ENCODE results near the gene EVI2A. TPM values are rescaled to one million over a fixed set of nuclear protein-coding genes. Genes with fewer than 3 reads are reported as not detected.

EVI2A gene
- total and polyA plus RNA-seq, 9 of the 15 experiments (the other 6 are each of a cell fraction or from before 2014, with no cell fraction given), result 0.06 to 0.37 (median 0.15) TPM; not detected in 3

GRCh38 chr17:31269036-31269577 is 52.3 kb downstream of the EVI2A start:
- no peak overlapping the region for H2AFZ ChIP-seq (ENCODE audit: low read depth, low read length)
- FAIRE-seq (no peak), DNase-seq (ENCODE audit: extremely low read depth in 1 of 4, low spot score in 3 of 4) (no peak), ATAC-seq (no peak)
- H3K9me1 ChIP-seq (ENCODE audit: control insufficient read depth, insufficient read depth, low read length), result no peaks in the 10 kb centered on the region
- ChIA-PET POLR2A (interaction anchor here (0.8 kb wide), 1 partner anchor 16 kb away, joined by 3 read pairs; no protein-coding TSS in a partner anchor), CTCF (ENCODE audit: low intra/inter-chr PET ratio) (no interaction called here)
- WGBS (ENCODE audit: insufficient coverage, low coverage, missing lambda C conversion rate), result 96% methylated on average over 2 of the region's 2 CpGs
- H3K4me2 ChIP-seq (ENCODE audit: insufficient read depth, low read length), result no peak overlapping the region
- no peaks in the 10 kb centered on the region for H3K27me3 ChIP-seq (ENCODE audit: control insufficient read depth in 2 of 2, insufficient read depth in 2 of 2, low read length in 2 of 2)
- no peaks in the 10 kb centered on the region for H3K79me2 ChIP-seq (ENCODE audit: control insufficient read depth, insufficient read depth, low read length)
- H4K20me1 ChIP-seq (replicated peaks; ENCODE audit: control insufficient read depth, insufficient read depth, low read length), result no peaks in the 10 kb centered on the region
- intact Hi-C loops (cut with micrococcal nuclease), result loop anchor here (5.0 kb wide), 1 partner anchor 103 kb away; no protein-coding TSS in a partner anchor
- peaks cover 32% of the 10 kb centered on the region; the same call in 1 of the 3 replicates for H3K36me3 ChIP-seq (ENCODE audit: control insufficient read depth, insufficient read depth, low read length)
- no peak overlapping the region for H3K4me3 ChIP-seq
- in situ Hi-C loops (cut with MboI), result no loop called here
- H3K4me1 ChIP-seq (replicated peaks in 1 of 2; ENCODE audit: control insufficient read depth in 2 of 2, insufficient read depth in 2 of 2, low read length in 2 of 2), result no peaks in the 10 kb centered on the region; a peak in 1 of 5 replicates
- no TSS peak for BruUV-seq (replicated peaks)
- H3K27ac ChIP-seq (ENCODE audit: extremely low read depth, low read depth, low read length), result no peak overlapping the region
- H3K9ac ChIP-seq (ENCODE audit: insufficient read depth in 1 of 2, low read depth in 2 of 2, low read length in 2 of 2), result no peak overlapping the region
- TF ChIP-seq DIDO1 (tag; IDR thresholded peaks at IDR 0.05; ENCODE audit: low read depth) (no peak), ARID4B (CRISPR knock-in tag; IDR thresholded peaks at IDR 0.05) (no peak), HMG20A (CRISPR knock-in tag; conservative IDR thresholded peaks at IDR 0.05) (no peak), GTF2E2 (tag; IDR thresholded peaks at IDR 0.05) (no peak)
- no peaks in the 10 kb centered on the region for H3K9me3 ChIP-seq (replicated peaks; ENCODE audit: control insufficient read depth, insufficient read depth, low read depth, low read length)

Other genes with a start within 250 kb of the EVI2A start
- 13.4 and 16.7 TPM in 2 replicates for gene NF1, start 226.6 kb downstream of the EVI2A start, total RNA-seq (2014; rRNA removed)
- 26.3 TPM in 2 replicates for gene NF1, start 226.6 kb downstream of the EVI2A start, total RNA-seq (2014; rRNA removed; fragmentation: Illumina TruSeq; extraction: Trizol)
- gene NF1, start 226.6 kb downstream of the EVI2A start, total RNA-seq (2015; rRNA removed; fragmentation: Illumina TruSeq; extraction: Trizol), result 24.3 and 24.6 TPM in 2 replicates
- gene NF1, start 226.6 kb downstream of the EVI2A start, total RNA-seq (2021), result 36.5 and 41.9 TPM in 2 replicates
- 16.7 and 29.3 TPM in 2 replicates for gene NF1, start 226.6 kb downstream of the EVI2A start, polyA plus RNA-seq (2011; rRNA removed)
- gene NF1, start 226.6 kb downstream of the EVI2A start, polyA plus RNA-seq (2014; fragmentation: Illumina TruSeq; extraction: Trizol), result 23.9 and 30.8 TPM in 2 replicates
- gene NF1, start 226.6 kb downstream of the EVI2A start, polyA plus RNA-seq (2014; fragmentation: Nextera tagmentation; extraction: Ambion mirVana), result 1 to 10 TPM; 3.4 to 7.5 TPM
- gene NF1, start 226.6 kb downstream of the EVI2A start, polyA plus RNA-seq (2014; rRNA removed), result 14.0 and 15.4 TPM in 2 replicates
- not detected in 2 replicates for gene OMG, start 24.4 kb downstream of the EVI2A start, total RNA-seq (2014; rRNA removed)
- gene OMG, start 24.4 kb downstream of the EVI2A start, total RNA-seq (2014; rRNA removed; fragmentation: Illumina TruSeq; extraction: Trizol), result not detected in 2 replicates
- 0.11 TPM in 1 of 2 replicates, not detected in the other for gene OMG, start 24.4 kb downstream of the EVI2A start, total RNA-seq (2015; rRNA removed; fragmentation: Illumina TruSeq; extraction: Trizol)
- gene OMG, start 24.4 kb downstream of the EVI2A start, total RNA-seq (2021), result not detected in 2 replicates
- gene OMG, start 24.4 kb downstream of the EVI2A start, polyA plus RNA-seq (2011; rRNA removed), result 0.03 TPM in 1 of 2 replicates, not detected in the other
- gene OMG, start 24.4 kb downstream of the EVI2A start, polyA plus RNA-seq (2014; fragmentation: Illumina TruSeq; extraction: Trizol), result not detected in 2 replicates
- gene OMG, start 24.4 kb downstream of the EVI2A start, polyA plus RNA-seq (2014; fragmentation: Nextera tagmentation; extraction: Ambion mirVana), result under 1 TPM in 1 of 2 experiments, not detected in 1; 0.41 TPM
- not detected in 2 replicates for gene OMG, start 24.4 kb downstream of the EVI2A start, polyA plus RNA-seq (2014; rRNA removed)
- 0.54 and 0.82 TPM in 2 replicates for gene EVI2B, start 7.6 kb downstream of the EVI2A start, total RNA-seq (2014; rRNA removed)
- gene EVI2B, start 7.6 kb downstream of the EVI2A start, total RNA-seq (2014; rRNA removed; fragmentation: Illumina TruSeq; extraction: Trizol), result 1.9 and 2.1 TPM in 2 replicates
- gene EVI2B, start 7.6 kb downstream of the EVI2A start, total RNA-seq (2015; rRNA removed; fragmentation: Illumina TruSeq; extraction: Trizol), result 8.0 TPM in 2 replicates
- 1.7 and 2.0 TPM in 2 replicates for gene EVI2B, start 7.6 kb downstream of the EVI2A start, total RNA-seq (2021)
- 2.5 and 3.4 TPM in 2 replicates for gene EVI2B, start 7.6 kb downstream of the EVI2A start, polyA plus RNA-seq (2011; rRNA removed)
- gene EVI2B, start 7.6 kb downstream of the EVI2A start, polyA plus RNA-seq (2014; fragmentation: Illumina TruSeq; extraction: Trizol), result 6.5 and 7.1 TPM in 2 replicates
- gene EVI2B, start 7.6 kb downstream of the EVI2A start, polyA plus RNA-seq (2014; fragmentation: Nextera tagmentation; extraction: Ambion mirVana), result 1 to 10 TPM; 1.7 to 2.9 TPM
- 2.5 and 3.9 TPM in 2 replicates for gene EVI2B, start 7.6 kb downstream of the EVI2A start, polyA plus RNA-seq (2014; rRNA removed)
- 14.2 and 16.6 TPM in 2 replicates for gene RAB11FIP4, start 70.1 kb upstream of the EVI2A start, total RNA-seq (2014; rRNA removed)
- gene RAB11FIP4, start 70.1 kb upstream of the EVI2A start, total RNA-seq (2014; rRNA removed; fragmentation: Illumina TruSeq; extraction: Trizol), result 5.8 and 7.0 TPM in 2 replicates
- 9.8 and 11.5 TPM in 2 replicates for gene RAB11FIP4, start 70.1 kb upstream of the EVI2A start, total RNA-seq (2015; rRNA removed; fragmentation: Illumina TruSeq; extraction: Trizol)
- 12.0 and 12.3 TPM in 2 replicates for gene RAB11FIP4, start 70.1 kb upstream of the EVI2A start, total RNA-seq (2021)
- gene RAB11FIP4, start 70.1 kb upstream of the EVI2A start, polyA plus RNA-seq (2011; rRNA removed), result 6.2 and 10.5 TPM in 2 replicates
- gene RAB11FIP4, start 70.1 kb upstream of the EVI2A start, polyA plus RNA-seq (2014; fragmentation: Illumina TruSeq; extraction: Trizol), result 8.1 and 8.9 TPM in 2 replicates
- under 1 TPM; 0.62 to 0.66 TPM for gene RAB11FIP4, start 70.1 kb upstream of the EVI2A start, polyA plus RNA-seq (2014; fragmentation: Nextera tagmentation; extraction: Ambion mirVana)
- gene RAB11FIP4, start 70.1 kb upstream of the EVI2A start, polyA plus RNA-seq (2014; rRNA removed), result 7.9 TPM in 2 replicates